SK-N-MC (cell line): Measurements from ENCODE around the gene XIRP1.

ENCODE experiments used
- EZH2 ChIP-seq: fragments of 200-600 bp; sonication (generic); IDR thresholded peaks from one replicate; pipeline ENCODE4 v1.6.1; 2017; ENCODE audit warnings: antibody characterized with exemption
- FOXP2 ChIP-seq: optimal IDR thresholded peaks from 2 replicates; pipeline ENCODE3; 2011; ENCODE audit warnings: mild to moderate bottlenecking, moderate library complexity; ENCODE audit not compliant: insufficient read depth; ENCODE audit errors: extremely low read length, control extremely low read depth
- POLR2AphosphoS5 ChIP-seq: IDR thresholded peaks from 2 replicates; pipeline ENCODE4 v1.6.1; 2012; ENCODE audit warnings: mild to moderate bottlenecking, low read depth, low read length, borderline replicate concordance

- TF ChIP-seq EZH2 (no peak), POLR2AphosphoS5 (no peak), FOXP2 (no peak)
These were observed 42.1 kb downstream of the XIRP1 start for GRCh38 chr3:39150148-39150802.
